ENCODE results near the gene NBEA.

GRCh38 chr13:35093356-35093755 is 151.3 kb downstream of the NBEA start:
- TF ChIP-seq ZNF747 (tag by site-specific recombination; IDR thresholded peaks at IDR 0.05): no peak
- no peak for TF ChIP-seq ZNF274 (IDR thresholded peaks at IDR 0.05; ENCODE audit: low read length)
- TF ChIP-seq ZNF274 (tag by site-specific recombination; IDR thresholded peaks at IDR 0.05; ENCODE audit: borderline replicate concordance): no peak
- TF ChIP-seq ZNF184 (tag by site-specific recombination; IDR thresholded peaks at IDR 0.05): no peak
